T-helper 1 cell (primary cell): ENCODE data around the gene NAV2.

Source experiments
- DNase-seq, 5 donors: peaks; one replicate each; pipeline ENCODE4 v3.0.0-alpha.2; 2012 to 2020

Gene NAV2

DNA sequence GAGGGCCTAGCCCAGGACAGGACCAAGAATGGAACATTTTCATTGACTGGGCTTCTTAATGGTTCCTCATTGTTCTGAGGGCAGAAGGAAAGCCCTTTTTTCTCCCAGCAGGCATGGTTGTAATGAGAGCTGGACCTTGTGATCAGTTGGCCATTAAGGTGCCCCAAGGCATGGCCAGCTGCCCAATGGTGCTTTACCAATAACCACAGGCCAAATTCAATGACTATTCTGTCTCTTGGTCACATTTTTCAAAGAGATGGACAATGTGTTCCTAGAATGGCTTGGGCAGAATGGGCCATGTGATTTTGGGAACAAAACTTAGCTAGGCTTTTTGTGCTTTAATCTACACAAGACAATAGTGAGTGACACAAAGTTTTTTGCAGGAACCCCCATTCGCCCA, 7.3 kb downstream of the NAV2 start:
- no peak for DNase-seq

GRCh38 chr11:19721176-19721575, 8.5 kb downstream of the NAV2 start:
- DNase-seq, result no peak

DNA sequence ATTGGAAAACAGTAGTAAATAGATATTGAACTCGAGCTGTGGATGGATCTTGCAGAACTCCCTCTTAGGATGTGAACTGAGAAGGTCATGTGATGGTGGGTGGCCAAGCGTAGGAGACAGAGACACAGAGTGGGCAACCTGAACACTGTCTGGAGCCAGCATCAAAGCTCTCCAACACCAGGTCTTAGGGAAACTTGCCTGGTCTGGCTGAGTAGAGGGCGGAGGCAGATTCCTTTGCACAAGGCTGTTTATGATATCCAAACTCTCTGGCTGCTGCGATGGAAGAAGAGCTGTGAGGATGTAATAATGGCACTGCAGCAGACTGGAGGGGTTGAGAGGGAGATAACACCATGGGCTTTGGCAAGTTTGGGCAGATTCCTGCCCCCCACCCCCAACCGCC, 10.1 kb downstream of the NAV2 start:
- no peak for DNase-seq

GRCh38 chr11:19723572-19724342, 11.1 kb downstream of the NAV2 start:
- DNase-seq, result peak in 3 of 5 donors; percentile 20 to 84 (median 24)

DNA sequence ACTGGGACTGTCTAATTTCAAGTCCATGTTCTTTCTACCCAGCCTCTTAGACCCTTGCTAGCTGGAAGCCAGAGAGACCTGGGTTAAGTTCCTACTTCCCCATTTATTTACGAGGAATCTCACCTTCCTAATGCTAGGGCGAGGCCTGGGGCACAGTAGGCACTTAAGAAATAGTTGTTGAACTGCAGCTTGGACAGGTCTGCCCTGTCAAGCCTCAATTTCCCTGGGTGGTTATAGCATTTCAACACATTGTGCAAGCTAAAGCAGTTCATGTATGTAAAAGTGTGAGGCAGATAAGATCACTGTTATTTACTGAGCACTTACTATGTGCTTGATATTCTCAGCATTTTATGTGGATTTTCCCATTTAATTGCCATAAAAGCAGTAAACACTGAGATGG, 12.1 kb downstream of the NAV2 start:
- no peak for DNase-seq

DNA sequence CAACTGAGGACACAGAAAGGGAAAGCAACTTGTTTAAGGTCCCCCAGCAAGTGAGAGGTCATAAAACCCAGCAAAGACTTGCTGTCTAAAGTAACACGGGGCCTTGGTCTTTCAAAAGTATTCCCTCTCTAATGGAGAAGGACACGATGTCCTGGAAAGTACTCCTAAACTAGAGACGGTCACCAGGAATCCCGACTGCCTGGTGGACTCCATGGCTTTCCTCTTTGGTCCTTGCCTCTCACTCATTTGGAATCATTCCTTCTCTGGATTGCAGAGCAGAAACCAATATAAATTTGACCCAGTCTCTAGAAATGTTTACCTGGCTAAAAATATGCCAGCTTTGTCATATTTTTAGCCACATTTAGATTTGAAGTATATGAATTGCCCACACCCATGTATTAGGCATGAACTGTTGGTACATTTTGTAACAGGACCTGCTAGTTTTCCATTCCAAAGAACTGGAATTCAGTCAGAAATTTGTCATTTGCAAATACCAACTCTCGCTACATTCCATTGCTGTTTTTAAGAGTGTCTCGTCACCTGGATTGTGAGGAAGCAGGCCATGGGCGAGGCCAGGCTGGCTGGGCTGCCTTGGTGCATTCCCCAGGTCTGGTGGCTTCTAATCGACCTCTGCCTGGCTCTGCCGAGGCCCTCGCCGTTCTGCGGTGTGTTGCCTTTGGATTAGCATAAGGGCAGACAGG, 12.9 kb downstream of the NAV2 start:
- no peak for DNase-seq

- DNase-seq, result no peak
These were observed 14.6 kb downstream of the NAV2 start for GRCh38 chr11:19727246-19727645.

DNA sequence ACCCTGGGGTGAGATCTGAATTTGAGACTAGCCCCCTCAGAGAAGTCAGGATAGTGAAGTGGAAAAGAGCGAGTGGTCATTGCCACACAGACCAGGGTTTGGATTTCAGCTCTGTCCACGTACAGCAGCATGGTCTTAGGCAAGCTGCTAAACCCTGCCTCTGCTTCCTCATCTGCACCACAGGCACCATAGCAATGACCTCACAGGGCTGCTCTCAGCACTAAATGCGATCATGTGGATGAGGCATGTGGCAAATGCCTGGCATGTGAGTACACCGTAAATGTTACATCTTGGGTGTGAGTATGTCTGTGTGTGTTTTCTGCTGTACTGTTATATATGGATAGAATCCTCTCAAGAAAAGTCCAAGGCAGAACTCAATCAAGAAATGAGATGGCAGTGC, 15.8 kb downstream of the NAV2 start:
- DNase-seq, result no peak

DNA sequence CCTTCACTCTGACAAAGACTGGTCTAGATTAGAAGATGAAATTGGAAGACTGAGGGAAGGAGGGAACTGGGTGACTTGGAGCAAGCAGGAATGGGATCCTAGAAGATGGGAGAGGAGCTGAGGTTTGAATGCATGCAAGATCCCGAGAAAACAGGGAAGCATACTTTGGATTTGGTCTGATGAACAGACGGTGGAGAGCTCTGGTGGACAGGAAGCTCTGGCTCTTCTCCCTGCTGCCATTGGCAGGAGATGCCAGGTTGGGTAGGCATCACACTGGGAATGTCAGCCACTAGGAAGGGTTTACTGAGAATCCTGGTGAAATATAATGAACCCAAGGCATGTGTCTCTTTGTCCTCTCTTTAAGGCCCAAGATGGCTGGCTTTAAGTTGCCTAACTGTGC, 16.5 kb downstream of the NAV2 start:
- no peak for DNase-seq

DNA sequence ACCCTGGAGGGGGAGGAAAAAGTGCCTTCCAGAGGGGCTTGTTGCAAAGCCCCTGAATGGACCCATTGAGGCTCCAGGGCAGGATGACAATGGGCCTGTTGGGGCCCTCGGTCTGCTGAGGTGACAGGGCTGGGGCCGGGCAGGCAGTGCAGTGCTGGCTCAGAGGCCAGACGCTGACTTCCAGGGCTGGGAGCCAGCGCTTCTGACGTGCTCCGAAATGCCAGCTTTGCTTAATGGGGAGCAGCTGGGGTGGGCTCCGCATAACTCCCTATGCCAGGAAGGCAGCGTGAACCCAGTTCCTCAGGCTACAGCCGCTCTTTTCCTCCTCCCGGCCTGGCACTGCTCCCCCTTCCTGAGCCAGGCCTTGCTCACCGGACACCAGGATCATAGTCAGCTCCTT, 17.7 kb downstream of the NAV2 start:
- DNase-seq, result no peak

DNA sequence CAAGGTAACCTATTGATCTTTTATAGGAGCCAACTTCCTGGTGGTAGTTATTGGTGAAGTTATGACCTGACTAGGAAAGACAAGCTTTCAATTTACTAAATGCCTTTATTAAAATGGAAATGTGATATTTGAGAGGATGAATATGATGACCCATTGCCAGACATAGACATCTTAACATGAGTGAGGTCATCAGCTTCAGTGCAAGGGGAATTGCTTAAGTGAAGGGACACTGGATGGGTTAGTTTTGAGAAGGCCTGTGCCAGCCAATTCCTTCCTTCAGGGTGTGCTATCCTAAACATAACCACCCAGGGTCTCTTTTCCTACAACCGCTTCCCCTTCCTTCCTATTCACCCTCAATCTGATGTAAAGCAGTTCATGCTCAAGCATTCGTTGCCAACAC, 21.5 kb downstream of the NAV2 start:
- no peak for DNase-seq

- no peak for DNase-seq
These were observed 22.7 kb downstream of the NAV2 start for GRCh38 chr11:19735157-19735908.

DNA sequence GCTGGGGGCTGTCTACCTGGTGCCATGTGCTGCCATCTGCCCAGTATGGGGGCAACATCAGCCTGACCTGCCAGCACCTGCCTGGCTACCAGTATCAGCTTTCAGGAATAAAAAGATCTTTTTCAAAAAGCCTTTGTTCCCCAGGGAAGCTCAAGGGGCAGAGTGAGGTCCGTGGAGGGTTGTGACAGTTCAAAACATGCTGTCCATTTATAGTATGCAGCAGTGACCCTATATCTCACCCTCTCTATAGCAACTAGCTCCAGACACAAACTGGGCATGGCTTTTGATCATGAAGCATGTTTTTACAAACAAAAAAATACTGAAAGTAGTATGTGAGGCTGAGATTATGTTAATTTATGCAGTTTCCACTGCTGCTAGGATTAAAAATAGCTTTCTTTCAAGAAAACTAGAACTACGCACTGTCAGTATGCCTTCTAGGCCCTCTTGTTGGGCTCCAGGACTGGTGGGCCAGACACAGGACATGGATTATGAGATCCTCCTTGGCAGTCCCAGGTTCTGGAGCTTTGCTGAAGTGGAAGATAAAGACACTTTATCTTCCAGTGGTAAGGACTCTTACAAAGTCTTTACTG, 23.4 kb downstream of the NAV2 start:
- DNase-seq, result no peak

DNA sequence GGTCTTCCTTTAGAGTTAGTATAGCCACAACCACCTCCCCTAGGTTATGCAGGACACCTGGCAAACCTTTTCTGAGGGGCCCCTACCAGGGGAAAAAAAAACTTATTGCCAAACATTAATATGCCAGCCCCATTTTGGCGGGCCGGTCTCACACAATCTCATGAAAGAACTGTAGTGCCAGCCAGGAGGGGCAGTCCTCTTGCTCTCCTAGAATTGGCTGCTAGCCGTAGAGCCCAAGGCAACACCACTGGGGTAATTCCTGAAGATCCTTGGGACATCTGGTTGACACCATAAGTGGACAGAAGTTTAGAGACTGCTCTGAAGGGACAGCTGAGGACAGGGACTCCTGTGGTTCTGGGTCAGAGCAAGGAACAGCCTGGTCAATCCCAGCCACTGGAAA, 24.2 kb downstream of the NAV2 start:
- no peak for DNase-seq

- no peak for DNase-seq
These were observed 24.9 kb downstream of the NAV2 start for GRCh38 chr11:19737575-19737974.

- no peak for DNase-seq
These were observed 25.5 kb downstream of the NAV2 start for GRCh38 chr11:19738124-19738523.

DNA sequence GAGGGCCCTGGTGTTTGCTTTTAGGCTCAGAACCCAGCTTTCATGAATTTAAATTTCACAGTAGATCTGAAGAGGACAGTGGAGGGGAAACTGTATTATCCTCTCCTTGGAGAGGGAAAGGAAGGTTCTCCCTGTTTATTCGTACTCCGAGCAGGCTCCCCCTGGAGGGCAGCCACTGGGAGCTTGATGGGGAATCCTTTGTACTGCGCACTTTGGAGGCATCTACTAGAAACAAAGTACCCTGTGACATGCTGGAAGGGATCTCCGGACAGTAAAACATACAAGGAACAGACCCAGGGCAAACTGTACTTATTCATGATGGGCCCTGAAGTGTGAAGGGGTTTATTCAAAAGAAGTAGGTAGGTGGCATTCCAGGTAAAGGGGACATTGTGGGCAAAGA, 27.2 kb downstream of the NAV2 start:
- no peak for DNase-seq

DNA sequence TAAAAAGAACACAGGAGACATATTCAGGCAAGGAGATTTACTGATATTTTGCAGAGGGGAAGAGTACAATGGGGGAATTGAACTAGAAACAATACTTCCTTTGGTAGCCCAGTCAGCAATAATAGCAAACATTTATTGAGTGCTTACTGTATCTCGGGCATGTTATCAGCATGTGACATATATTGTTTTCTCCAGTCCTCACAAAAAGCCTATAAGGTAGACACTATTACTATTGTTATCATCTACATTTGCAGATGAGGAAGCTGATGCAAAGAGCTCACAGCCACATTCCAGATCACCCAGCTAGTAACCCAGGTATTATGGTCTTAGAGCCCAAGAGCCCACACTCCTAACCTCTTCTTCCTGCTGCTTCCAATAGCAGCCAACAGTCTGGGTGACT, 27.9 kb downstream of the NAV2 start:
- no peak for DNase-seq

- DNase-seq, result peak; percentile 24 to 63 (median 45)
These were observed 30.1 kb downstream of the NAV2 start for GRCh38 chr11:19742588-19743292.

DNA sequence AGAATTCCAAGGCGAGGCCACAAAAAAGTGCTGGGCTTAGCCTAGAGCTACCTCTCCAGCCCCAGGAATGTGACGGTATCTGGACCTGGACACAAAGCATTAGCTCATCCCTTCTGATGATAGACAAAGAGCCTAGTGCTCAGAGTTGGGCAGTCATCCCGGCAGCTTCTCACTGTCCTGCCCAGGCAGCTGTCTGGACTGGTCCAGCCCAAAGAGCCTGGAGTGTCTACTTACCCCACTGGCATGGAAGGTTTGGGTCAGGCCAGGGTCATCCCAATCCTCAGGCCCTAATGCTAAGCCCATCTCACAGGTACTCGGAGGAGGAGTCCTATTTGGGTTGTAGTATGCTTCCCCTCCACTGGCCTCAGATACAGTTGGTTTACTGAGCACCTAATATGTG, 31.0 kb downstream of the NAV2 start:
- DNase-seq, result no peak

DNA sequence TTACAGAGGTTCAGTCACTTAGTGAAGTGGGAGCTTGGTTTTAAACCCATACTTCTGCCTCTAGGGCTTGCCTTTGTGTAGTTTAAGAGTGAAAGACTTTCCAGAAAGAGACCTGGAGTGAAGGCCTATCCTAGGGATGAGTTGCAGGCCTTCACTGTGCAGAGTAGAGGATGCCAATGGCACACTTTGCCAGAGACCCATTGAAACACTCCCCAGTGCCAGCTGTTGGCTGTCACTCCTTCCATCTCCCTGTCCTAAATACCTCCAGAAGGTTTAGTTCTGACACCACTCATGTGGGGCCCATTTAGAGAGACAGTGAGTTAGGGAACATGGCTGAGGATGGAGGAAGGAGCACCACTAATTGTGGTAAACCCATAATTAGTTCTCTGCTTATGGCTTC, 31.5 kb downstream of the NAV2 start:
- no peak for DNase-seq

GRCh38 chr11:19746086-19746485, 33.4 kb downstream of the NAV2 start:
- DNase-seq, result no peak

DNA sequence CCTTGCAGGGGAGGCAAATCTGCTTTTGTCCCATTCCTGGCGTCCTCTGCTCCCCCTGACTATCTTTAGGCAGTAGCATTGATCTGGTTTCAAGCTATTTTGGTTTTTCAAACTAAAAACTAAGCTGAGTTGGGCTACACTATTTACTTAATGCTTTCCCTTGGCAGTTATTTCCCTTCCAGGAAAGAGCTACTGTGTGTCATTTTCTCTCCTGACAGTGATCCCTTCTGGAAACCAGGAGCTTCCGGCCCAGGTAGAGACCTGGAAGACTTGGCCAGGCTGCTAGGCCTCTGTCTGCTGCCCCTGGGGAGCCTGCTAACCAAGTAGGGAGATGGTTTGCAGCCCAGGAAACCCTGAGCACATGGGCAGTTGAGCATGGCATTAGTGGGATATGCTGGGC, 35.0 kb downstream of the NAV2 start:
- no peak for DNase-seq
